GM12801 (cell line): ENCODE measurements around the gene PEX26.

Source experiments
- TF ChIP-seq, protein P1 (sequence below): IDR thresholded peaks from one replicate; pipeline ENCODE4 v1.5.1; 2011; ENCODE audit warnings: control low read depth; ENCODE audit not compliant: insufficient read length; ENCODE audit errors: extremely low read depth

Gene PEX26

DNA sequence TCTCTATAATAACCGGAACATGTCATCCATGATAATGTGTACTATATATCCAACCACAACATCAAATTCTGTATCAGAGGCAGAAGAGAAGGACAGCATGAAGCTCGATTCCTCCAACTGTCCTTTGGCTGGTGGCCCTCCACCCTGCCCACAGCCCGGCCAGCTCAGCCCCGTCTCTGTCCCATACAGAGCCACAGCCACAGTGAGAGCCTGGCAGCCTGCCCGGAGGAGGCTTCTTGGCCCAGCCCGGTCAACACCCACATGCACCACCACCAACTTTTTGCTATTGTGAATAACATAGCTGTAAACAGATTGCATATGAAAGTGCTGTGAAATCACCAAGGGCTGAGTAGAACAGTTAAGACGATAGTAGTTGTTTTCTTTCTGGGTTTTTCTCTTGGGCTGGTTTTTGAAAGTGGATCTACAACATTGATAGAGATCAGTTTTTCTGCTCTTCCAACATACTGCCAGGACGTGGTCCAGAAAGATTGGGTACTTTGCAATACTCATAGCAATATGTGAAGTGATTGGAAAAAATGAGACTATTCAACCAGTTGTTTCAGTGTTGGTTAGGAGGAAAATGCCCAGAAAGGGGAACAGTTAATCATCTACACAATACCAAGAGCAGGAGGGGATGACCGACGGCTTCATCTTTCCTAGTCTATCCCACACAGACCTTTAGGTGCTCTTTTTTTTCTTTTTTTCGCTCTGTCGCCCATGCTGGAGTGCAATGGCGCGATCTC lies 25.9 kb downstream of the PEX26 start:
- TF ChIP-seq, protein P1, sequence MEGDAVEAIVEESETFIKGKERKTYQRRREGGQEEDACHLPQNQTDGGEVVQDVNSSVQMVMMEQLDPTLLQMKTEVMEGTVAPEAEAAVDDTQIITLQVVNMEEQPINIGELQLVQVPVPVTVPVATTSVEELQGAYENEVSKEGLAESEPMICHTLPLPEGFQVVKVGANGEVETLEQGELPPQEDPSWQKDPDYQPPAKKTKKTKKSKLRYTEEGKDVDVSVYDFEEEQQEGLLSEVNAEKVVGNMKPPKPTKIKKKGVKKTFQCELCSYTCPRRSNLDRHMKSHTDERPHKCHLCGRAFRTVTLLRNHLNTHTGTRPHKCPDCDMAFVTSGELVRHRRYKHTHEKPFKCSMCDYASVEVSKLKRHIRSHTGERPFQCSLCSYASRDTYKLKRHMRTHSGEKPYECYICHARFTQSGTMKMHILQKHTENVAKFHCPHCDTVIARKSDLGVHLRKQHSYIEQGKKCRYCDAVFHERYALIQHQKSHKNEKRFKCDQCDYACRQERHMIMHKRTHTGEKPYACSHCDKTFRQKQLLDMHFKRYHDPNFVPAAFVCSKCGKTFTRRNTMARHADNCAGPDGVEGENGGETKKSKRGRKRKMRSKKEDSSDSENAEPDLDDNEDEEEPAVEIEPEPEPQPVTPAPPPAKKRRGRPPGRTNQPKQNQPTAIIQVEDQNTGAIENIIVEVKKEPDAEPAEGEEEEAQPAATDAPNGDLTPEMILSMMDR: no peak

DNA sequence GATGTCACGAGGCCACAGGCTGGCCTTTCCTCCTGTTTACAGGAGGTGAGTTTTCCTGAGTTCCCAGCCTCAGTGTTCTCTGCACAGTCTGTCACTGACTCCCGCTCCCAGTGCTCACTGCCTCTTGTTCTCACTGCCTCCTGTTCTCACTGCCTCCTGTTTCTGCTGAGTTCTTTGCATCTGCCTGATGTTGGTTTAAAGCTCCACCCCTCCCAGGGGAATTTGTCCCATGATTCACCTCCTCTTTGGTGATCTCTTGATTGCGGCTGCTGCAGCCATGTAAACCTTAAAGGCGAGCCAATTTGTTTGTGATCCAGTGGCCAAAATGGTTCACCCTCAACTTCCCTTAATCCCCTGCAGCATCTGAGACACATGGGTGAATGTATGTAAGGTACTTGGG lies 26.8 kb downstream of the PEX26 start:
- TF ChIP-seq, protein P1: no peak

DNA sequence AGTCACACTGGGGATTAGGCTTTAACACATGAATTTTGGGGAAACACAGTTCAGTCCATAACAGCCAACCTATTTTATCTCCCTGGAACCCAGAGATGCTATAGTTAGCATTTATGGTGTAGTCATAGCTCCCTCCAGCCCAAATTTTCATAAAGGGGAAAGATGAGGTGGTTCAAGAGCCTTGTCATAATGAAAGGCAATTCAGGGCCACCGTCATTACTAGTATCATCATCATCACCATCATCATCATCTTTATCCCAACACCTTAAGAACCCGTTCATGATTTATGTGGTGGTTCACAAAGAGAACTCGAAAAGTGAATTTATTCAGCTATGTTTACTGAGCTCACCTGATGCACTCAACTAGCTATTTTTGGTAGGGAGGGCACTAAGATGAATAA lies 30.4 kb downstream of the PEX26 start:
- TF ChIP-seq, protein P1: no peak

DNA sequence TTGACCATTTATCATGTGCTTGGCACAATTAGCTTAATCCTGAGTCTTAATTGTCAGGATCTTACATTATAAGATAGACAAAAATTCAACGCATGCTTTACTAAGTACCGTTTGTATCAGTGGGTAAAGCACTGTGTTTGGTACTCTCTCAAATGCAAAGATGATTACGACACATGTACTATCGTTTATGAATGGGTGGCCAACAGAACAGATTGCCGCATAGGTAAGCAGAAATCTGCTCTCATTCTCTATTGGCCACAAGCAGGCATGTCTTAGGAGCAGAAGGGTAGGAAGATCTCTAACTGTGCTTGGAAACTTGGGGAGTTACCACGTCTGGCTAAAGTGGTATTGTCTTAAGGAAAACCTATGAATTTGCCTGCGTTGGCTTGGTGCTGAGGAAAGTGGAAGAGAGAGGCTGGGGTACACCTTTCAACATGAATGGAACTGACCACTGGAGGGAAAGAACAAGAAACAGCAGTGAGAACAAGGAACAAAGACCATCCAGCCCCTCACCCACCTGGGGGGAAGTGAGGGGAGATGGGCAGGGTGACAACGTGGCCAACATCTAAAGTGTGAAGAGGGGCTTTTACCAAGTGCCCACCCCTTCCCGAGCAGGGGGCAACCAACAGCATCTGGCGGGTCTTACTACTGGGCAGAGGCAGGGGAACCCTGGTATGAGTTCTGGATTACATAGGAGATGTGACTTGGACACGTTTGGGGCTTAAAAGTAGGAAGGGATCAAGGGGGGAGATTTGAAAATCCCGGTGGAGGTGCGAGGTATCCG lies 31.8 kb downstream of the PEX26 start:
- TF ChIP-seq, protein P1: no peak

DNA sequence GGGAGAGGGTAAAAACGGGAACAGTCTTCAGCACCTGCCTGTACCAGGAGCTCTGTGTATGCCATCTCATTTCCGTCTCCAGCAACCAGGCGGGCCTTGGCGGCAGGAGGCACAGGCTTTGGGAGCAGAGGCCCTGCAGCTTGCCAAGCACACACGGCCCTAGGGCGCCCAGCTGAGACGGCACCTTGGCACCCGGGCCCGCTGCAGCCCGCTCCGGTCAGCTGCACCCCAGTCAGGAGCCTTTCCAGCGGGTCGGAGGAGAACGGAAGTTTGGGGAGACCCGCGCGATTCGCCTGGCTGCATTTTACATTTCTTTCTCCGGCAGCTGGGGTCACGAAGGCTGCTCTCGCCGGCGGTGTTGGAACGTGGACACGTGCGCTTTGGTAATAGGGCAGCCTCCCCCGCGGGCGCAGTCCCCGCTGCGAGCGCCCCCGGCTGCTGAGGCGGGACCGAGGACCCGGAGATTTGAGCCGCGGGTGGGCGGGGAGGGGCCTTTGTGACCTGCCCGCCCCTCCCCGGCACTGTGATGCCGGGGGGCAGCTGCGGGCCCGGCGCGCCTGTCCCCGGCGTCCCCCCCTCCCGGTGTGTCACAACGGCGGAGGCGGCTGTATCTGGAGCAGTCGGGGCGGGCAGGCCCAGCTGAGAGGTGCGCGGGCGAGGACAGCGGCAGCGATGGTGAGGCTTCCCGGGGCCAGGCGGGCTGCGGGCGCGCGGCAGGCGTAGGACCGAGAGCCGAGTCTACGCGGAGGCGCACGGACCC lies 32.6 kb downstream of the PEX26 start, which contains the start of gene TUBA8:
Gene TUBA8 (plus strand): TSS at position 616 of the 760 bp plus-strand sequence. CDS start 57 bp downstream, at position 673.
- TF ChIP-seq, protein P1: no peak

DNA sequence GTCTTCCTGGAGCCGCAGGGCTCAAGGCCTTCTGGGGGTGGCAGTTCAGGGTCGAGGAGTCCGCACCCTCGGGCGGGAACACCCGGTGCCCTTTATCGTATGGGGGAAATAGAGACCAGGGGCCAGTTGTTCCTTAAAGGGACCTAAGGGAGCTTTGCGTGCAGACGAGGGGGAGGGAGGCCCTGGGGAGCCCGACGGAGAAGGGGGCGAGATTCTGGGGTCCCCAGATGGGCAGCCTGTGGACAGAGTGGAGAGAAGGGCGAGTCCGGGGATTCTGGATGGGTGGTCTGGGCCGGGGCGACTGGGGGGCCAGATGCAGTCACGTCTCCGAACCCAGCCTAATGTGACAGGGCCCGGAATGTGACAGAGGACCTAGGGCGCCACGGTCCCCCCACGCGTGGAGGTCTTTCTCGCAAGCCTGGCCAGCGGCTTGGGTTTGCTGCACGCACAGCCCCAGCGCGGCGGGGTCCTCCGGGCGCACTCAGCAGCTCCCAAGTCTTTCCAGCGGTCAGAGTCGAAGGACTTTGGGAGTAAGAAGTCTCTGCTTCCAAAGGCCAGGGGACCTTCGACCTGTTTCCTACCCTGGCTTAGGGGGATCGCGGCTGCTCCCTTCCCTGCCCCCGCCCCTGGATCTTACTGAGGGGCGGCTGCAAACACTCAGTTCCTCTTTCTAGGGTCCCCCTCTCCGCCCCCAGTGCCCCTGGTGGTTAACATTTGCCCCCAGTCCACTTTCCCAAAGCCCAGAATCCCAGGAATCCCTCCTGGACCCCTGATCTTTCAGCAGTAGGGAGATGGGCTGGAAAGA lies 33.4 kb downstream of the PEX26 start:
- TF ChIP-seq, protein P1: no peak
